Superior temporal gyrus (tissue), 1 donor: Measurements from ENCODE around the gene SEPSECS.

ENCODE experiments used
- DNase-seq: peaks from one replicate; pipeline ENCODE4 v3.0.0-alpha.2; 2016; ENCODE audit errors: extremely low spot score

SEPSECS gene

DNA sequence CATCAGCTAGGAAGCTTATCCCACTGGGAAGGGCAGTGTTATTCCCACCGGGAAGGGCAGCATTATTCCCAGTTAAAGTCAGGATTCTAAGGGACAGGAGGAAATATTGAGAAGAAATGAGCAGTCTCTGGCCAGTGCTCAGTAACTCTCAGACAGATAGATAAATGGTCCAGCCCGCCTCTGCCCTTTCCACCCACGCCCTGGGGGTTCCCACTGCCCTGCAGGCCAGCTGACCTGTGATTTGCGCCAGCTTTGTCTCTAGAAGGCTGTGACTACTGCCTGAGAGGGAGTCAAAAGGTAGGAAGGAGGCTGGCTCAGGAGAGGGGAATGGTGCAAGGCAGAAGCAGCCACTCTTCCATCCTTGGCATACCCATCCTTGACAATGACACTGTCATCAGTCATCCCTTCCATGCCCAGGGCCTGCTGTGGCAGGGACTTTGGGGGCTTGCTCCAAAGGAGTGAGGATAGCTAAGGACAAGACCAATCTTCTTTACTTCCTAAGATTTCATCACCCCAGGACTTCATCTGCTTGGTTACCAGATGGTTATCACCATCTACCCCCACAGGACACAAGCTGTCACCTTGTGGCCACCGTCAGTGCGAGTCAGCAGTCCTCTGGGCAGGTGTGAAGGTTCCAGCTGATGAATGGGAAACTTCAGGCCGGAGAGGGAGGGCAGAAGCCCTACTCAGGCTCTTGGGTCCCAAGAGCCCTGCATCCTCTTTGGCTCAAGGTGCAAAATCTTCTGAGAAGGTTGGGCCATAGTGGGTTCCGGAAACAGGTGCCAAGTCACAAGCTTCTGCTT, 49.5 kb downstream of the SEPSECS start:
- DNase-seq: no peak

DNA sequence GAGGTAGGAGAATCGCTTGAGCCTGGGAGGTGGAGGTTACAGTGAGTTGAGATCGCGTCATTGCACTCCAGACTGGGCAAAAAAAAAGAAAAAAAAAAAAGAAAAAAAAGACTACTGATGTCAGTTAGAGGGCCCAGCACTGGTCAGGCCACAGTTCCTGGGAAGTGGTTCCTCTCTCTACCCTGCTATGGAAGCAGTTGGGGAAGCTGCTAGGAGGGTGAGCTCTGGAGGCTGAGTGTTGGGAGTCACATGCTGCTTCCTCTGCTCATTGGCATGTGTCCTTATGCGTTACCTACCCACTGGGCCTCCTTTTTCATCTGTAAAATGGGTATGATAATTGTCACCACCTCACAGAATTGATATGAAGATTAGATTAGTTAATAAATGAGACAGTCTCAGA, 50.7 kb downstream of the SEPSECS start:
- no peak for DNase-seq

DNA sequence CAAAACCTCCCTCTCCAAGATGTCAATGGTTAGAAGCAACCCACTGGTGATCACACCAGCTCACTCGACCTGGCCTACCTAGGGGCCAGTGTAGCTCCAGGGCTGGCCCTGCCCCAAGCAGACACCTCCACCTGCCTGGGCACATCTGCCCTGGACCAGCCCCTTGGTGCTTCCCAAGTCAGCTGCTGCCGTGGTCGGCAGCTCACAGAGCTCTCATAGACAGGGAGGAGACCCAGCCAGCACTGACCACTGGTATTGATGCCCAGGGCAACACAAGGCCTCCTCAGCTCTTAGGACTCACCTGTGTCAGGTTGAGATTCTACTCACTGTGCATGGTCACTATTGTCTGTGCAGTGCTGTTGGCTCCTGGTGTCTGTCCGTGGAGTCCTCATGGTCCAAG, 51.7 kb downstream of the SEPSECS start:
- no peak for DNase-seq

DNA sequence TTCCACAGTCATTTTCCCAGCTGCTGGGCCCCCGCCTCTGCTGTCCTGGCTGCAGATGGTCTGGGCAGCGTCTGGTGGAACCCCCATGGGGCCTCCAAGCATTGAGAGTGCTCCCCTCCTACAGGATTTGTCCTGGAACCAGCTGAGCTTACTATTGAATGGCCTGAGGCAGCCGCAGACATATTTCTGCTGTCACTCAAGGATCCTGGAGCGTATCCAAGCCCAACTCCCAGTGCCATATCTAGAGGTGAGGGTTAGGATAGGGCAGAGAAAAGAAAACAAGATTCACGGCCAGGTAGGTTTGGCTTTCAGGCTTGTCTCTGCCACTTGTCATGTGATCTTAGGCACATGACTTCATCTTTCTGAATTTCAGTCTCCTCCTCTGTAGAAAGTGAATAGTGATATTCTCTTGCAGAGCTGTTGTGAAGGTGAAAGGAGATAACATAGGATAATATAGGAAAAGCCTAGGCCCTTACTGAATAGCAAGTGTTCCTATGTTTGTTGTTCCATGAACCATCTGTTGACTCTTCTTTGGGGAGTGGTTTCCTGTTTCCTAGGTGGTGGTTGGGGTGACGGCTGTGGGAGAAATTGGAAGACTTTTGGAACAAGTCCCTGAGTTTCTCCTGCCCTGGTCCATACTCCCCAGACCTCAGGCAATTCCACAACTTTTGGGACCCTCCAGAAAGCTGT, 52.3 kb downstream of the SEPSECS start:
- no peak for DNase-seq

DNA sequence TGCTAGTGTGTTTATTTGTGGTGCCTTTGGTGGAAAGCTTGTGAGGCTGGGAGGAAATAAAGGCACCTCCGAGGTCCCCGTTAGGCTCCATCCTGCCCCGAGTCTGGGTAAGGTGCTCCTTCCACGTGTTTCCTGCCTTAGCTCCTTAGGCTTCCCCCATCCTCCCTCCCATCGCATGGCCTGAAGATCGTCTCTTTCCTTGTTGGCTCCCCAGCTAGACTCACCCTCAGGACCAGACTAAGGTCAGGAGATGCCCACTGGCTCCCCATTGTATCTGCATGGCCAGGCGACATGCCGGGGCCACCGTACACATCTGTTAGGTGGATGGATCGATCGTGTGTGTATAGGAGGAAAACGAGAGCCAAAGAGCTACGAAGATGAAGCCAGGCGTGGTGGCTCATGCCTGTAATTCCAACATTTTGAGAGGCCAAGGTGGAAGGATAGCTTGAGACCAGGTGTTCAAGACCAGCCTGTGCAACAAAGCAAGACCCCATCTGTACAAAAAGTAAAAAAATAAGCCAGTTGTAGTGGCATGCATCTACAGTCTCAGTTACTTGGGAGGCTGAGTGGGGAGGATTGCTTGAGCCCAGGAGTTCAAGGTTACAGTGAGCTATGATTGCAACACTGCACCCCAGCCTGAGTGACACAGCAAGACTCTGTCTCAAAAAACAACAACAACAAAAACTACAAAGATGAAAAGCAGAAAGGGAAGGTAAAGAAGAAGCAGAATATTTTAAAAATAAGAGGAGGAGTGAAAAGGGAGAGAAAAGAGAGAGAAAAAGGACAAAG, 53.7 kb downstream of the SEPSECS start:
- DNase-seq: no peak

DNA sequence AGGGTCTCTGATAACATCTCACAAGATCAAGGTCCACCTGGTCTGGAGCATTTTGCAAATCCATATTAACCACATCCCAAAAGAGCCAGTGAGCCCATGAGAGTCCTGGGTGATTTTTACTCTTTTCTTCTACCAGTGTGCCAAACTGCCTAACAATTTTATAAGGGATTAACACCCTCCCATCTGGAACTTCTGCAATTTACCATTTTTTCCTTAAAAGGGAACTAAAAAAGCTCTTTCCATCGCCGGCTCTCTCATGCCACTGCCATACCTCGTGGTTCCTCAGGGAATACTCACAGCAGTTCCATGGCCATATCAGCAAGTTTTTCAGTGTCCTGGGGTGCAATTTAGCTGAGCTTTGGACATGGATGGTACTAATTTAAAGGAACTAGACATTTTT, 55.7 kb downstream of the SEPSECS start:
- DNase-seq: no peak

DNA sequence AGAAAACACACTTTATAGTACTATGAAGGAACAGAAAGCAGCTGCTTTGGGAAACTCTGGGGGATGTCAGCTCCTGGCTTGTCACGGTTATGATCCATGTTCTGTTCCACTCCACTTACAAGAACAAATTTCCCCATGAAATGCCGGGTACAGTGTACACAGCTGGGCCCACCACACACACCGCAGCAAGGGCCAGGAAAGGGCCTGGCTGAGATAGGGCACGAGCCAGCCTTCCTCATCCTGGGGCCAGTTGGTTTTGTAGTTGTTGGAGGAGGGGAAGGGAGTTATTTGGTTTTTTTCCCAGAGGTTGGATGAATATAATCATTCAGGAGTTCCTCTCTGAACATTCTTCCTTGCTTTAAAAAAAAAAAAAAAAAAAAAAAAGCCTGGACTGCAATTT, 56.8 kb downstream of the SEPSECS start:
- no peak for DNase-seq

DNA sequence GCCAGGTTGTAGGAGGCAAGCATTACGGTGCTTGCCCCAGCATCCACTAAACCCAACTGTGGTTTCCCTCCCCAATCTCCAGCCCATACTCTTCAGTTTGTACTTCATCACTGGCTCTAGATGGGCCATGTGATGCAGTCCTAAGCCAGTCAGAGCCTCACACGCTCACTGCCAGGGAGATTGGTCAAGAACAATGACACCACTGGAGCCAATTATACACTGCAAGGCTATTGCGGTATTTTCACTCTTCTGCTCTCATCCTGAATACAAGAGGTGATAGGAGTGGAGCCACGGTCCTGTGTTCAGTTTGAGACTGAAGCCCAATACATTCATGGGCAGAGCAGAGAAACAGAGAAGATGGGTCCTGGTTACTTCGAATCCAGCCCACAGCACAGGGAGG, 58.4 kb downstream of the SEPSECS start:
- no peak for DNase-seq

DNA sequence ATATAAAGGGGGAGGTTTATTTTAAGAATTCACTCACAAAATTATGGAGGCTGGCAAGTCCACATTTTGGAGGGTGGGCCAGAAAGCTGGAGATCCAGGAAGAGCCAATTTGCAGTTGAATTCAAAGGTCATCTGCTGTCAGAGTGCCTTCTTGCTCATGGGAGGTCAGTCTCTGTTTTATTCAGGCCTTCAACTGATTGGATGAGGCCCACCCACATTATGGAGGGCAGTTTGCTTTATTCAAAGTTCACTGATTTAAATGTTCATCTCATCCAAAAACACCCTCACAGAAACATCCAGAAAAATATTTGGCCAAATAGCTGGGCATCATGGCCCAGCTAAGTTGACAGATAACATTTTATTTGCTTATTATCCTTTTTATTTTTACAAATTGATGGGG, 59.5 kb downstream of the SEPSECS start:
- no peak for DNase-seq

DNA sequence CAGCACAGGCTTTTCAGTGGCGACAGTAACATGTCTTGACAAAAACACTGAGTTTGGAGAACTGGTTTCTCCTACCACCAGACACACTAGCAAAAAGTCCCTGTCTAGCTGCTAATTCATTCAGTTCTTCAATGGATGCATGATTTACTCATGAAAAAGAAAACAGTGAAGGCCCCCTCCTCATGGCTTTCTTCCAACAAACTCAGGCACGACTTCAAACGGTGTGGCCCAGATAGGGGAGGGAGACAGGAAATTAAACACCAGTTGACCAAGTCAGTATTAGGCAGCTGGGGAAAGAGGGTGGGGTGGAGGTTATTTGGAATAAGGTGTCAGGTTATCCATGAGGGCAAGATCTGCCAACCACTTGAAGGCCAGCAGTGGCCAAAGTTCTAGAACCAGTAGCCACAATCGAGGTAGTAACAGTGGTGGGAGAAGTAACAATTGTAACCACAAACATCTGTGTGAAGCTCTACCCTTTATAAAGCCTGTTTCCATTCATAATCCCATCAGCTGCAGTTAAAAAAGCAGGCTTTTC, 60.2 kb downstream of the SEPSECS start:
- DNase-seq: no peak

DNA sequence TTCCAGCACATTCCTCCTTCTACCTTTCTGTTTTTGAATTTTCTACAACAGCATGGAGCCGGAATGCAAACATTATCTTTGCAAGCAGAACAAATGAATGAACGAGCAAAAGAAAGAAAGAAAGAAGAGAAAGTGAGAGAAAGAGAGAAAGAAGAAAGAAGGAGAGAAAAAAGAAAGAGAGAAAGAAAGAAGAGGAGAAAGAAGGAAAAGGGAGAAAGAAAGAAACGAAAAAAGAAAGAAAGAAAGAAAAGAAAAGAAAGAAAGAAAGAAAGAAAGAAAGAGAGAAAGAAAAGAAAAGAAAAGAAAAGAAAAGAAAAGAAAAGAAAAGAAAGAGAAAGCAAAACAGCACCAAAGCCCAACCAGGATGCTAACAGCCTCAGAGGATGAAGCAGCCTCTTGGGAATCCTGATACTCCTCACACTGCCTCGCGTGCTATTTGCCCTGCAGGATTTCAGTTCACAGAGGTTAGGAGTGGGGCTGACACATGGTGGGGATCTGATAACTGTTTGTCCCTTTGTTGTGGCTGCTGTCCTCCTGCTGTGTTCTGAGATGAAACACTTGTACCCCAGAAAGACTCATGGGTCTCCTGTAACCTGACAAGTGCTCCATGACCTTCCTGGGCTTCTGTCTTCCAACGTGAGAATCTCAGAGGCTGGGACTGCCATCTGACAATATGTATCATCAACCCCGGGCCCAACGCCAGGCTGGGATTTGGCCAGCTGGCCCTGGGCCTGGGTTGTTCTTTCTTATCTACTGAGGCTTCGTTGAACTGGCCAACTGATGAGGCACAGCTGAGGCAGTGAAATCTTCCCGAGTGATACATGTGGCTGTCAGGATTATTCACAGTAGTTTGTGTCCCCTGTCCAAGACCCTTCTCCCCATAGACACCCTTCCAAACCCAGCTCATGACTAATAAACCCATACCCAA, 61.0 kb downstream of the SEPSECS start:
- no peak for DNase-seq

DNA sequence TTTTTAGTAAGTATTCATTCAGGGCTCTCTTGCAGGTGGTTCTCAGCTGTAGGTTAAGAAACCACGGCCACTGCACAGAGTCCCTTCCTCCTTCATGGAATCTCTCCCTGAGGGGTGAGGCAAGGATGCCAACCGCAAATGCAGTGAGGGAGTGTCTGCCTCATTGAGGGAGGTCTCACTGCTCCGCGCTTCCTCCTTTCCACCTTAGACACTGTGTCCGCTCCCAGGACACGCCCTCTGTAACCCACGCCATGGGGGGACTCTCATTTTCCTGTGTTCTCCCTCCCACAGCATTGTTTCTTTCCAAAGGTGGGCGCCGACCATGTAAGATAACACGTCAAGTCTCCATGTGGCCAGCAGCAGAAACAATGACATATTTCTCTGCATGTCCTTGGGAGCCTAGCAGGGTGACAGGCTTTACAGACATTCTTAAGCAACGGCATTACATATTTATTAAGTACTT, 63.2 kb downstream of the SEPSECS start:
- DNase-seq: no peak

DNA sequence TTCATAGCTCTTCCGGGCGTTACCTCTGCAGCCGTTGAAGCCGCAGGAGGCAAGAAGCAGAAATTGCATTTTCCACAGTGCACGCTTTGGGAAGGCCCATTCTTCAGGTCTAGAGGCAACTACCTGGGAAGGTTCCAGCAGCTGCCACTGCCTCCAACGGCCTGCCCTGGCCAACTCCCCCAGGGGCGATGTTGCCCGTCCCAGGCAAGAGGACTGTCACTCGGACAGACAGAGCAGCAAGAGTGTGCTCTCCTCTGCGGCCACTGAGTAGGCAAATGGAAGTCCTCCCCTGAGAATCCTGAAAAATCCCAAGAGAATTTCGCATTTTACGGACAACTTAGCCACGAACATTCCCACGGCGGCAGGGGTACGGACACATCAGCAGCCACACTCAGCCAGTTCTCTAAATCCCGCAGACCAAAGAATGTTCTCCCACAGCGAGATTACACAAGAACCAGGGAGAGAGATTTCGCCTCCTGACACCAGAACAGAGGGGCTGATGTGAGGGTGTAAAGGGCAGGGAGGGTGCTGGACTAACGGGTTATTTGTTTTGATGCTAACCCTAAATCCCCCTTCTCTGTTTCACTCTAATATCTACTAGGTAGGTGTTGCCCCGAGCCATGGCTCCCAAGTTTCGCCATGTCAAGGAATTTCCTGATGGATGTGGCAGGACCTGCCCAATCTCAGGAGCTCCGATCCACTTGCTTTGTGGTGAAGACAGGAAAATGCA, 63.8 kb downstream of the SEPSECS start:
- DNase-seq: no peak

DNA sequence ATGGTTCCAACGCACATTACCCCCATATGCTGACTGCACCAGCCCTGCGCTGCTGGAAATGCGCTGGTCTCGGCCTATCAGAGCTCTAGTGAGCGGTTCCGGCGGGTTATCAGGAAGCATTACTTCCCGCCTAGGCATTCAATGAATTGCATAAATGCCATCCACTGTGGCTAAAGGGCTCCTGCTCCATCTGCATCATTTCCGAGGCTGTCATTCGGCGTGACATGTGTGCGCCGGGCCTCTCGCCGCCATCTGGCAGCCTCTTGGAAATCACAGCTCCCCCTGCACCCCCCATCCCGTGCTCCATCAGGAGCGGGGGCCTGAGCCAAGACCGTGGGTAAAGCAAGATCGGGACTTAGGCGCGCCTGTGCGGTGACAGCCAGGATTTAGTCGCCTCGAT, 64.4 kb downstream of the SEPSECS start:
- DNase-seq: no peak

DNA sequence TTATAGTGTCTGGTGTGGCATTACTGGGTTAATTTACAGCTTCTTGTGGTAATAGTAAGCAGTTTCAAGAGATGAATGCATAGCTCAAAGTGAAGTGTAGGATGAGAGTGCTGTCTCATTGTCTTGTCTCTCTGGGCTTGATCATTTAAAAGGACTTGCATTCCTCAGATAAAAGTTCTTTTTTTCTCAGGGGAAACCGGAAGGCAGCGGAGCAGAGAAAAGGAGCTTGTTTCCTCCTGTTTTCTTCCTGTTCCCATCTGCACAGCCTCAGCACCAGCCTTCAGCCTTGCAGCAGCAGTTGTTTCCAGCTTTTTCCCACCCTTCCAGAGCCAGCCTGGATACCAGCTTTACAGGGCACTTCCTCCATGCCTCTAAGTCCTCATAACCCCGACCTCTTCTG, 68.1 kb downstream of the SEPSECS start:
- DNase-seq: no peak

DNA sequence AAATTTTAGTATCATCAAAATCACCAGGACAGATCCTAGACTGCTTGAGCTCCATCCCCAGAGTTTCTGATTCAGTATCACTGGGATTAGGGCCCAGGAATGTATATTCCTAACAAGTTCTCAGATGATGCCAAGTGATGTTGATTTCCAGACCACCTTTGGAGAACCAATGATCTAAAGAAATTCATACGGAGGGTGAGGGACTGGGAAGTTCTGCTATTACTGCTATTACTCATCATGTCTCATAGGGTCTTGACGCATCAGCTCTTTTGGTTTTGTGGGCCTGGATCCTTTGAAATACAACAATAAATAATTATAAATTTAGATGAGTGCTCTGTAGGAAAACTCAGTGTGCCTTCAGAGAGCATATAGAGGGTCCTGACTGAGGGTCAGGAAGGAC, 69.7 kb downstream of the SEPSECS start:
- DNase-seq: no peak

DNA sequence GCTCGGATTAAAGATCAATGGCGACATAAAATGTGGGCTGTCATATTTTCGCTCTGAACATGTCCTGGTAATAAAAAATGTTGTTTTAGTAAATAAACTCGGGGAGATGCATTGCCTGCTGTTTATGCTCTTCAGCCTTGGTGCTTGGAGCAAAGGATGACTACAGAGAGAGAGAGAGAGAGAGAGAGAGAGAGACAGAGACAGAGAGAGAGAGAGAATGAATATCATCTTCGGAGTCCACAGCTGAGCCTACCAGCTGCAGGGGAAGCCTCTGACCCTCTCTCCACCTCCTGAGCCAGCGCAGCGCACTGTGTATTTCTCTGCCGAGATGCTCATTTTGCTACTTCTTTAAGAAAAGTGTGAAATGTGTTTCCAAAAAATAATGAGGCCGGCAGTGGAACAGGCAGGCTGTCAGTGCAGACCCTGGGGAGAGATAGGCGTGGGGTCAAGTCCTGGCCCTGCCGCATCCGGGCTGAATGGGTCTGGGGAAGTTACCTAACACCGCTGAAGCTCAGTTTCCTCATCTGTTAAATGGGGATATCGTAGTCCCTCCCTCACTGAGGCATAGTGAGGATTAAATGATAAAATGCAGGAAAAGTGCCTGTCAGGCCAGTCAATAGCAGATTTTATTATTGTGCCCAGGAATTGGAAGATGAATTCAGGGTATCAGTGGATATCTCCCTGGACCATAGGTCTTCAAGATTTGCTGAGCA, 71.0 kb downstream of the SEPSECS start:
- peak; percentile 31 for DNase-seq

DNA sequence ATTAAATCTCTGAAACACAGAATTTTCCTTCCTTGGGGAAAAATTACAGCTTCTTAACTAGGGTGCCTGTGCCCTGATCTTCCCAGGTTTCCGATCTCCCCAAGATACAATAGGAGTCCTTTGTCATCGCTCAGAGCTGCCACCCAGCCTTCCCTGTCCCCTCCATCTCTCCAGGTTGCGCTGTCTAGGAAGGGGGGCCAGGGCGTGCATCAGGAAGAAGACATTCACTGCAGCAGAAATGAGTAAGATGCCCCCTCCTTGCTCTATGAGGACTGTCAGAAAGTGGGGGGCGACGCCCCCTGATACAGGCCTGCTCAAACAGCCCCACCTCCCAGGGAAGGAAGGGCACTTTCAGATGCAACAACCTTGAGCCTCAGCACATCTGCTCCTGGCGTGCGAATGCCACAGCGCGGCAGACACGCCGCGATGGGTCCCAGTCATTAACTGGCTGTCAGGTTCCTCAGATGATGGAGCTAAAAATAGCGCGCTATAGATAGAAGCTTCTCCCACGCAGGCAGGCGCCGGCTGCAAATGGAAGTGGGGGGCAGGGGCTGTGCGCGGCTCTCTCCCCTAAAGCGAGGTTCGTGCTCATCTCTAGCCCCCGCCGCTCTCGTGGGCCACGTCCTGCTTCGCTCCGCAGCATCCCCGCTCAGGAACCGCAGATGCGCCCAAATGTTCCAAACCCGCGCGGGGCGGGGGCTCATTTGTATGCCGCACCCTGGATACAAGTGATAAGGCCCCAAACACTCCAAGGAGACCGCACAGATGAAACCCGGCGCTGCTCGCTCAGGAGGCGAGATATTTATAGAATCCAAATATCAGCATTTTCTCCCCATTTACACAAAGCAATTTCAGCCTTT, 71.9 kb downstream of the SEPSECS start:
- DNase-seq: no peak

DNA sequence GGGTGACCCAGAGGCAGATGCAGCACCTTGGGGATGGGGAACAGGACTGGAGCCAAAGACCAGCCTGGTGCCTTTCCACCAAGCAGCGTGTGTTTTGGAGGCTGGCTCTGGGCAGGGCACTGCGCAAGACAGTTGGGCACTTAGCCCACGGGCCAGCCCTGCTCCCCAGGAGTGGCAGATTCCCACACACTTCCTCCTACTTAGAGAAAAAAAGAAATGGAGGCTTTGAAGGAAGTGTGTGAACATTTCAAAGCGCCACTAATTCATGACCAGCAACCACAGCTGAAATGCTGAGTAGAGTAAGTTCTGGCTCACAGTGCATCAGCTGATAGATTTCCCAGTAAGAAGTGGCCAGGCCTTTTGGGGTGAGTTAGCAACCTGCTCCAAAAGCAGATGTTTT, 74.6 kb downstream of the SEPSECS start:
- peak; percentile 17 for DNase-seq
